ENCODE results near the gene MSI2.

Gene MSI2

GRCh38 chr17:57352665-57353175 is 96.4 kb downstream of the MSI2 start:
- no peak for FAIRE-seq

- no peak for FAIRE-seq
Measured at GRCh38 chr17:57354673-57355072, 98.3 kb downstream of the MSI2 start.

GRCh38 chr17:57355090-57355859 is 99.0 kb downstream of the MSI2 start:
- no peak for FAIRE-seq

- FAIRE-seq: no peak
Measured at GRCh38 chr17:57356153-57356718, 99.9 kb downstream of the MSI2 start.

- FAIRE-seq: no peak
Measured at GRCh38 chr17:57356719-57357391, 100.5 kb downstream of the MSI2 start.

- no peak for FAIRE-seq
Measured at GRCh38 chr17:57357392-57357784, 101.1 kb downstream of the MSI2 start.

- FAIRE-seq: no peak
Measured at GRCh38 chr17:57357830-57358430, 101.6 kb downstream of the MSI2 start.

GRCh38 chr17:57360266-57360665 is 103.9 kb downstream of the MSI2 start:
- FAIRE-seq: no peak

GRCh38 chr17:57362797-57363556 is 106.7 kb downstream of the MSI2 start:
- FAIRE-seq: no peak

- FAIRE-seq: no peak
Measured at GRCh38 chr17:57363580-57363979, 107.3 kb downstream of the MSI2 start.

GRCh38 chr17:57363998-57364643 is 107.8 kb downstream of the MSI2 start:
- no peak for FAIRE-seq

GRCh38 chr17:57365420-57365819 is 109.1 kb downstream of the MSI2 start:
- no peak for FAIRE-seq

GRCh38 chr17:57366177-57366557 is 109.8 kb downstream of the MSI2 start:
- FAIRE-seq: no peak

- FAIRE-seq: no peak
Measured at GRCh38 chr17:57366558-57367351, 110.4 kb downstream of the MSI2 start.

GRCh38 chr17:57368637-57369336 is 112.5 kb downstream of the MSI2 start:
- no peak for FAIRE-seq

- FAIRE-seq: no peak
Measured at GRCh38 chr17:57369509-57369945, 113.2 kb downstream of the MSI2 start.

- FAIRE-seq: no peak
Measured at GRCh38 chr17:57370037-57370581, 113.8 kb downstream of the MSI2 start.

GRCh38 chr17:57370619-57371018 is 114.3 kb downstream of the MSI2 start:
- no peak for FAIRE-seq

GRCh38 chr17:57372156-57372555 is 115.8 kb downstream of the MSI2 start:
- FAIRE-seq: no peak

- FAIRE-seq: no peak
Measured at GRCh38 chr17:57373048-57373447, 116.7 kb downstream of the MSI2 start.
